Vagina (tissue), 2 donors: ENCODE measurements around the gene GNAL. TPM values are rescaled to one million over a fixed set of nuclear protein-coding genes. Genes with fewer than 3 reads are reported as not detected.

Source experiments
- DNase-seq, 2 donors: peaks; one replicate each; pipeline ENCODE4 v3.0.0-alpha.2; 2017; ENCODE audit errors: extremely low spot score in 2 of 2
- H3K27ac ChIP-seq: fragments of 200-600 bp; sonication (generic); one replicate; pipeline ENCODE4 v1.5.1; 2019
- H3K27me3 ChIP-seq: fragments of 200-600 bp; sonication (generic); one replicate; pipeline ENCODE4 v1.5.1; 2019
- H3K36me3 ChIP-seq, 2 donors: fragments of 200-600 bp; sonication (generic); one replicate each; pipeline ENCODE4 v1.5.1; 2017 to 2019
- H3K4me1 ChIP-seq: fragments of 200-600 bp; sonication (generic); one replicate; pipeline ENCODE4 v1.5.1; 2019
- H3K4me3 ChIP-seq, 2 donors: fragments of 200-600 bp; sonication (generic); 1 replicate in 1 of 2; 2 replicates in 1 of 2; pipeline ENCODE4 v1.5.1; 2016 to 2019
- H3K9me3 ChIP-seq: fragments of 200-600 bp; sonication (generic); one replicate; pipeline ENCODE4 v1.5.1; 2019
- CTCF ChIP-seq, 3 experiments: fragments of 450-650 bp in 2 of 3; fragments of 200-600 bp in 1 of 3; sonication (generic) in 1 of 3; IDR thresholded peaks; one replicate each; pipeline ENCODE4 v1.5.1; 2017 to 2019; ENCODE audit warnings: antibody characterized with exemption in 3 of 3, mild to moderate bottlenecking in 2 of 3, moderate library complexity in 2 of 3
- POLR2A ChIP-seq, 2 donors: fragments of 450-650 bp; IDR thresholded peaks; one replicate each; pipeline ENCODE4 v1.6.1; 2017; ENCODE audit warnings: antibody characterized with exemption in 2 of 2, mild to moderate bottlenecking in 2 of 2, moderate library complexity in 2 of 2
- POLR2AphosphoS5 ChIP-seq, 2 donors: sonication (generic); formaldehyde crosslinking; IDR thresholded peaks; one replicate each; pipeline ENCODE4 v1.9.0; 2017; ENCODE audit warnings: antibody characterized with exemption in 2 of 2, mild to moderate bottlenecking in 2 of 2, low read depth in 1 of 2; ENCODE audit not compliant: insufficient read depth in 1 of 2
- intact Hi-C: fragments of 100-400 bp; cut with DNase I; formaldehyde crosslinking; loops from one replicate; pipeline ENCODE4 v1.15.1; 2023
- total RNA-seq: library from RNA; depleted of rRNA; stranded (reverse); fragments of >200 nt; gene quantifications from one replicate; pipeline ENCODE4 v1.2.3, GENCODE V29; 2016

Gene GNAL
- total RNA-seq, 1 donor from 2014 or later: 23.3 TPM

- no peak overlapping the region for H3K4me3 ChIP-seq
- no peaks in the 10 kb centered on the region for H3K4me1 ChIP-seq
- H3K27me3 ChIP-seq: no peaks in the 10 kb centered on the region
- H3K36me3 ChIP-seq: no peaks in the 10 kb centered on the region
- intact Hi-C loops: no loop called here
- H3K27ac ChIP-seq: no peak overlapping the region
- no peak for TF ChIP-seq POLR2AphosphoS5 (IDR thresholded peaks at IDR 0.05; ENCODE audit: insufficient read depth in 1 of 2, low read depth in 1 of 2)
- TF ChIP-seq POLR2A (IDR thresholded peaks at IDR 0.05): no peak
- H3K9me3 ChIP-seq: no peaks in the 10 kb centered on the region
- DNase-seq: no peak
Measured at GRCh38 chr18:11809895-11810294, 120.8 kb downstream of the GNAL start.

- H3K36me3 ChIP-seq: no peaks in the 10 kb centered on the region
- intact Hi-C loops: no loop called here
- H3K27me3 ChIP-seq: no peaks in the 10 kb centered on the region
- H3K9me3 ChIP-seq: no peaks in the 10 kb centered on the region
- no peak overlapping the region for H3K27ac ChIP-seq
- DNase-seq: no peak
- H3K4me3 ChIP-seq: no peak overlapping the region
- TF ChIP-seq CTCF (IDR thresholded peaks at IDR 0.05): no peak
- no peak for TF ChIP-seq POLR2AphosphoS5 (IDR thresholded peaks at IDR 0.05; ENCODE audit: insufficient read depth in 1 of 2, low read depth in 1 of 2)
- TF ChIP-seq POLR2A (IDR thresholded peaks at IDR 0.05): no peak
- H3K4me1 ChIP-seq: no peaks in the 10 kb centered on the region
Measured at GRCh38 chr18:11810379-11810778, 121.3 kb downstream of the GNAL start.

GRCh38 chr18:11811009-11811408 is 121.9 kb downstream of the GNAL start:
- intact Hi-C loops: no loop called here
- no peak for TF ChIP-seq CTCF (IDR thresholded peaks at IDR 0.05)
- TF ChIP-seq POLR2A (IDR thresholded peaks at IDR 0.05): no peak
- no peak for TF ChIP-seq POLR2AphosphoS5 (IDR thresholded peaks at IDR 0.05; ENCODE audit: insufficient read depth in 1 of 2, low read depth in 1 of 2)
- H3K27me3 ChIP-seq: no peaks in the 10 kb centered on the region
- H3K4me3 ChIP-seq: no peak overlapping the region
- no peak for DNase-seq
- H3K9me3 ChIP-seq: no peaks in the 10 kb centered on the region
- H3K4me1 ChIP-seq: no peaks in the 10 kb centered on the region
- H3K36me3 ChIP-seq: no peaks in the 10 kb centered on the region
- no peak overlapping the region for H3K27ac ChIP-seq

GRCh38 chr18:11817229-11817628 is 128.2 kb downstream of the GNAL start:
- no peak for DNase-seq

GRCh38 chr18:11818486-11819203 is 129.6 kb downstream of the GNAL start:
- TF ChIP-seq POLR2AphosphoS5 (IDR thresholded peaks at IDR 0.05; ENCODE audit: insufficient read depth in 1 of 2, low read depth in 1 of 2): no peak
- no peak for TF ChIP-seq POLR2A (IDR thresholded peaks at IDR 0.05)
- no peak for TF ChIP-seq CTCF (IDR thresholded peaks at IDR 0.05)
- no peak overlapping the region for H3K4me3 ChIP-seq
- intact Hi-C loops: no loop called here
- no peaks in the 10 kb centered on the region for H3K9me3 ChIP-seq
- H3K36me3 ChIP-seq: no peaks in the 10 kb centered on the region
- no peak overlapping the region for H3K27ac ChIP-seq
- no peak for DNase-seq
- no peaks in the 10 kb centered on the region for H3K4me1 ChIP-seq
- no peaks in the 10 kb centered on the region for H3K27me3 ChIP-seq

More at GRCh38 chr18:11817229-11817628, 128.2 kb downstream of the GNAL start:
- Histone ChIP-seq H3K9me3 (no peaks in the 10 kb centered on the region), H3K4me1 (no peaks in the 10 kb centered on the region), H3K27ac (no peak overlapping the region), H3K27me3 (no peaks in the 10 kb centered on the region), H3K36me3 (no peaks in the 10 kb centered on the region), H3K4me3 (no peak overlapping the region)
- TF ChIP-seq POLR2AphosphoS5 (IDR thresholded peaks at IDR 0.05; ENCODE audit: insufficient read depth in 1 of 2, low read depth in 1 of 2) (no peak), CTCF (IDR thresholded peaks at IDR 0.05) (no peak), POLR2A (IDR thresholded peaks at IDR 0.05) (no peak)
- intact Hi-C loops: no loop called here
